GM03348 (cell line): ENCODE results near the gene TTC39B.

Experiments used
- DNase-seq: peaks from one replicate; pipeline ENCODE4 v3.0.0; 2012; ENCODE audit warnings: low spot score

Gene TTC39B

GRCh38 chr9:15300218-15300617 lies 6.8 kb downstream of the TTC39B start:
- DNase-seq, result peak; percentile 27

GRCh38 chr9:15299374-15299939 lies 7.6 kb downstream of the TTC39B start:
- DNase-seq, result no peak

GRCh38 chr9:15298362-15298761 lies 8.7 kb downstream of the TTC39B start:
- DNase-seq, result no peak

- peak; percentile 68 for DNase-seq
These were observed 11.1 kb downstream of the TTC39B start for GRCh38 chr9:15295761-15296405.

GRCh38 chr9:15294604-15295003 lies 12.4 kb downstream of the TTC39B start:
- no peak for DNase-seq

- peak; percentile 28 for DNase-seq
These were observed 13.2 kb downstream of the TTC39B start for GRCh38 chr9:15293804-15294316.

GRCh38 chr9:15293084-15293483 lies 13.9 kb downstream of the TTC39B start:
- DNase-seq, result no peak

- DNase-seq, result no peak
These were observed 17.4 kb downstream of the TTC39B start for GRCh38 chr9:15289603-15290002.

- DNase-seq, result no peak
These were observed 19.7 kb downstream of the TTC39B start for GRCh38 chr9:15287309-15287708.

- no peak for DNase-seq
These were observed 20.7 kb downstream of the TTC39B start for GRCh38 chr9:15286161-15286821.

- DNase-seq, result no peak
These were observed 24.3 kb downstream of the TTC39B start for GRCh38 chr9:15282567-15283285.

- DNase-seq, result no peak
These were observed 26.4 kb downstream of the TTC39B start for GRCh38 chr9:15280647-15281046.

GRCh38 chr9:15278839-15279238 lies 28.2 kb downstream of the TTC39B start:
- DNase-seq, result no peak

GRCh38 chr9:15278091-15278687 lies 28.8 kb downstream of the TTC39B start:
- no peak for DNase-seq

GRCh38 chr9:15277400-15278090 lies 29.5 kb downstream of the TTC39B start:
- peak; percentile 27 for DNase-seq

- DNase-seq, result no peak
These were observed 30.6 kb downstream of the TTC39B start for GRCh38 chr9:15276328-15276938.

- DNase-seq, result no peak
These were observed 32.6 kb downstream of the TTC39B start for GRCh38 chr9:15274425-15274824.

- DNase-seq, result no peak
These were observed 34.6 kb downstream of the TTC39B start for GRCh38 chr9:15272377-15272928.

GRCh38 chr9:15271403-15271802 lies 35.6 kb downstream of the TTC39B start:
- DNase-seq, result no peak

- no peak for DNase-seq
These were observed 38.2 kb downstream of the TTC39B start for GRCh38 chr9:15268782-15269181.

- DNase-seq, result no peak
These were observed 38.7 kb downstream of the TTC39B start for GRCh38 chr9:15268317-15268716.
